Measurements from ENCODE around the gene SGSM2.
"Not testable (repeated sequence)": the region's sequence is repeated elsewhere in the genome, so short reads cannot be mapped to it uniquely, and the experiment has no call there.

Gene SGSM2, protein sequence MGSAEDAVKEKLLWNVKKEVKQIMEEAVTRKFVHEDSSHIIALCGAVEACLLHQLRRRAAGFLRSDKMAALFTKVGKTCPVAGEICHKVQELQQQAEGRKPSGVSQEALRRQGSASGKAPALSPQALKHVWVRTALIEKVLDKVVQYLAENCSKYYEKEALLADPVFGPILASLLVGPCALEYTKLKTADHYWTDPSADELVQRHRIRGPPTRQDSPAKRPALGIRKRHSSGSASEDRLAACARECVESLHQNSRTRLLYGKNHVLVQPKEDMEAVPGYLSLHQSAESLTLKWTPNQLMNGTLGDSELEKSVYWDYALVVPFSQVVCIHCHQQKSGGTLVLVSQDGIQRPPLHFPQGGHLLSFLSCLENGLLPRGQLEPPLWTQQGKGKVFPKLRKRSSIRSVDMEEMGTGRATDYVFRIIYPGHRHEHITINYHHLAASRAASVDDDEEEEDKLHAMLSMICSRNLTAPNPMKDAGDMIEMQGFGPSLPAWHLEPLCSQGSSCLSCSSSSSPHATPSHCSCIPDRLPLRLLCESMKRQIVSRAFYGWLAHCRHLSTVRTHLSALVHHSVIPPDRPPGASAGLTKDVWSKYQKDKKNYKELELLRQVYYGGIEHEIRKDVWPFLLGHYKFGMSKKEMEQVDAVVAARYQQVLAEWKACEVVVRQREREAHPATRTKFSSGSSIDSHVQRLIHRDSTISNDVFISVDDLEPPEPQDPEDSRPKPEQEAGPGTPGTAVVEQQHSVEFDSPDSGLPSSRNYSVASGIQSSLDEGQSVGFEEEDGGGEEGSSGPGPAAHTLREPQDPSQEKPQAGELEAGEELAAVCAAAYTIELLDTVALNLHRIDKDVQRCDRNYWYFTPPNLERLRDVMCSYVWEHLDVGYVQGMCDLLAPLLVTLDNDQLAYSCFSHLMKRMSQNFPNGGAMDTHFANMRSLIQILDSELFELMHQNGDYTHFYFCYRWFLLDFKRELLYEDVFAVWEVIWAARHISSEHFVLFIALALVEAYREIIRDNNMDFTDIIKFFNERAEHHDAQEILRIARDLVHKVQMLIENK

DNA sequence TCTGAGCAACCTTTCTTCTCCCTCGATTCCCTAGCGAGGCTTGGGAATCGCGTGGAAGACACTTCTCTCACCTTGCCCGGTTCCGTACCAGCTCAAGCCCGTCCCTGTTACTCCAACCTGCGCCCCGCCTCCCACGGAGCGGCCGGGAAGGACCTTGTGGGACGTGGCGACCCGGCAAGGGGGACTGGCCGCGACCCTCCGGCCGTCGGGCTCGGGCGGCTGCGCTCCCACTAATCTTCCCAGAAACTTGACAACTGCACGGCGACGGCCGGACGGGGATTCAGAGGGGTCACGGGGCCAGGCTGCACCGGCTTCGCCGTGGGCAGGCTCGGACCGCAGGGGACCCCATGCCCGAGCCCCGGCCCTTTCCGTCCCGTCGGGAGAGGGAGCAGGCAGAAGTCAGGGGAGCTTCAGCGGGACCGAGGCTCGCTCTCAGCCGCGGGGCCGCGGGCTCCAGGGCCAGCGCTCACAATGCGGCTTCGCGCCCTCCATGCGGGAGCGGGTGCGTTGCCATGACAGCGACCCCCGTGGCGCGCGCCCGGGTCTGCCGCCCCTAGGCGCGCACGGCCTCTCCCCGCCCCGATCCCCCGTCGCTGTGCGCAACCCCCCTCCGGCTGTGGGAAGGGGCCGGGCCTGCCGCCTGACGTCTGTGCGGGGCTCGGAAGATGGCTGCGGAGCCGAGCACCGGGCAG lies at the start of gene SGSM2:
Gene SGSM2 (plus strand): TSS at position 650 of the 692 bp plus-strand sequence. CDS start 188 bp downstream, outside the sequence.
- DNase-seq (ENCODE audit: low read depth) = peak; percentile 55

DNA sequence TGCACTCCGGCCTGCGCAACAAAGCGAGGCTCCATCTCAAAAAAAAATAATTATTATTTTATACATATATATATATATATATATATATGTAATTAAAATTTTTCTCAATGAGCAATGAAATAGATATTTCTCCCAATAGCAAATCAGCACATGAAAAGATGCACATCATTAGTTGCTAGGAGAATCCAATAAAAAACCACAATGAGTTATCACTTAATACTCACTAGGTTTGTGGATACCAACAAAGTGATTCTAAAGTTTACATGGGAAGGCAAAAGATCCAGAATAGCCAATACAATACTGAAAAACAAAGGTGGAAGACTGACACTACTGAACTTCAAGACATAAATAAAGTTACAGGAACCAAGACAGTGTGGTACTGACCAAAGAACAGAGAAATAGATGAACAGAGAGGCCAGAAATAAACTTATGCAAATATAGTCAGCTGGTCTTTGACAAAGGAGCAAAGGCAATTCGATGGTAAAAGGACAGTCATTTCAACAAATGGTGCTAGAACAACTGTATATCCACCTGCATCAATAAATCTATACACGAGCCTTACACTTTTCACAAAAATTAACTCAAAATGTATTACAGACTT lies 47.3 kb upstream of the SGSM2 start:
- DNase-seq (ENCODE audit: low read depth) = no peak

DNA sequence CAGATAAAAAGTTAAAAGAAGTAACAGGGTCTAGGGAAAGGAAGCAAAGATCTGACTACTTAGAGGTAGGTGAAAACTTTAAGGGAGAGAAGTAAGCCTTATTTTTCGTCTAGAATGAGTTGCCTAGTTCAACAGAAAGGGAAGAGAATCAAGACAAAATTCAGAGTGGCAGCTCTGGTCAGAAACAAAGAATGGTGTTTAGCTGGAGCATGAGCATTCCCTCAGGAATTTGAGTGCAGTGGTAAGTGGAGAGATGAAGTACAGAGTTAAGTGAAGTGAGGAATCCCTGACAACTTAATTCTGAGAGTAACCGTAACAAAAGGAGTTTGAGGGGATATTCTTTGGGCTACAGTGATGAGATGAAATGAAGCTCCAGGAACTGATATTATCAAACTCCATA lies 45.2 kb upstream of the SGSM2 start:
- no peak for DNase-seq (ENCODE audit: low read depth)

DNA sequence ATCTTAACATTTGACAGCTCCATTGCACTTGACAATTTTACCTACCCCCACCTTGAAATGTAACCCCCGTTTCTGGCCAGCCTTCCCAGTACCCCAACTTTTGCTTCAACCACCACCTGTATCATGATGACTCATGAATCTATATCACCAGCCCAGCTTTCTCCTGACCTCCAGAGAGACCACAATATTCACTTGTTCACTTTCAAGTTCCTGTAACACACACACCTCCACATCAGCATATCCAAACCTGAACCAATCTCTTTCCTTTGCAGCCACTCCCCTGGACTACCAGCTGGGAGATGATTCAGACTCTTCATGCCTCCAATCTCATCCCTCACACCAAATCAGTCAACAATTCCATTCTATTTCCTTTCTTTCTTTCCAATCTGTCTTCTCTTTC lies 41.7 kb upstream of the SGSM2 start:
- DNase-seq (ENCODE audit: low read depth) = no peak

DNA sequence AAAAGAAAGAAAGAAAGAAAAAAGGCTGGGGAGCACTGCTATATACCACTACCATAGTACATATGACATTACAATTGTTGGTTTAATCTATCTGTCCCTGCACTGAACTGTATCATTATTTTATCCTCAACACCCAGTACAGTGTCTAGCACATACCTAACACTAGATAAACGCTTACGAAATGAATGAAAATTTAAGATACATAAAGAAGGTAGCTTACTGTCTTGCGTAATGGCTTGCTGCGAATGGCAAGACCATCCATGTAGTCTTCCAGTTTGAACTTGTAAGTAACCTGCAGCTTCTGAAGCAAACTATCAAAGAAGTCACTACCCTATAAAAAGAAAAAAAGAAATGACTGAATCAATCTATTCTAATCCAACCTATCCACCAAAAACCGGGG lies 40.3 kb upstream of the SGSM2 start:
- DNase-seq (ENCODE audit: low read depth) = no peak

DNA sequence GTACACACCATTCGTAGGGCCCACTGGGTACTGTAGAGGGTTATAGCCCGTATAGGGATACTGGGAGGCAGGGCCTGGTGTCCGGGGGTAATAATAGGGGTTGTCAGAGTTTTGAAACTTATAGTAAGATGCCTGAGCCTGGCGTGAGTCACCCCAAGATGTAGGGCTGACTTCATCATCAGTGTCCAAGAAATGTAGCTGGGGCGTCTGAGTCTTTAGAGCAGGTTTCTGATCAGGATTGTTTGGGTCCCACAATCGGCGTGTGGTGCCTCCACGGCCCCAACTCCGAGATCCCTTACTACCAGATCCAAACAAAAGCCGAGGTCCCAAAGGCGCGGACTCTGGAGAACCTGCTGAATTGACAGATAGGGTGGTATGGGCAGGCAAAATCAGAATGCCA lies 38.2 kb upstream of the SGSM2 start:
- DNase-seq (ENCODE audit: low read depth) = no peak

DNA sequence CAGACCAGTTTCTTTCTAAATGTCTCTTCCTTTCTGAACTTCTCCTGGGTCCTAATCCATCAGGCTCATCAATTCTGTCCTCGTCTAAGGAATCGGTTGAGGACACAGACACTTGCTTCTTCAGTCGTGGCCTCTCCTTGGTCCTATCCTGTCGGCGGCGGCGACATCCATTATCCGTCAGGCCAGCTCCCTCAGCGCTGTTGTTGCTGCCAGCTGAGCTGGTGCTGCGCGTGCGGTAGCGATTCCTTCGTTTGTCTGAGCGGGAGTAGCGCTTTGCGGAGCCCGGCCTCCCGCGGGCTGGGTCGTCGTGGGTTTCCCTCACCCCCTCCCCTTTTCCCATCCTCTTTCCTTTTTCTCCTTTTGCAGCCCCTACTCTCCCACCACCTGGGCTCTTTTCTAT lies 37.5 kb upstream of the SGSM2 start:
- no peak for DNase-seq (ENCODE audit: low read depth)

DNA sequence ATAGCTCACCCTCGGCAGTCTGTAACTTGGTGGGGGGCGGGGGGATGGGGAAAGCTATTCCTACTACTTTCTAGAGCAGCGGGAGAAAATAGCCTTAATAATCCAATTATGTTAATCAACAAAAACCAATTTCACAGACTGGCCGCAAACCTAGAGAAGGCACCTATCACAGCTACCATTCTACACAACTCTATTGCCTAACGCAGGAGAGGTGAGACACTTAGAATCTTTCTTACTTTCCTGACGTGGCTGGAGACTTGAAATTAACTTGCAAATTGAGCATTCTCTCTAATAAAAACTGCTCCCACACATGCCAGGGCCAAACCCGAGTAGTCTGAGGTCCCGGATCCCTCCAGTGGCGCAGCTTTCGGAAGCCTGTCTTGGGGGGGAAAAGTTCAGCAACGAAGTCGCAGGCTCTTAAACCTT lies 34.5 kb upstream of the SGSM2 start:
- DNase-seq (ENCODE audit: low read depth) = no peak

DNA sequence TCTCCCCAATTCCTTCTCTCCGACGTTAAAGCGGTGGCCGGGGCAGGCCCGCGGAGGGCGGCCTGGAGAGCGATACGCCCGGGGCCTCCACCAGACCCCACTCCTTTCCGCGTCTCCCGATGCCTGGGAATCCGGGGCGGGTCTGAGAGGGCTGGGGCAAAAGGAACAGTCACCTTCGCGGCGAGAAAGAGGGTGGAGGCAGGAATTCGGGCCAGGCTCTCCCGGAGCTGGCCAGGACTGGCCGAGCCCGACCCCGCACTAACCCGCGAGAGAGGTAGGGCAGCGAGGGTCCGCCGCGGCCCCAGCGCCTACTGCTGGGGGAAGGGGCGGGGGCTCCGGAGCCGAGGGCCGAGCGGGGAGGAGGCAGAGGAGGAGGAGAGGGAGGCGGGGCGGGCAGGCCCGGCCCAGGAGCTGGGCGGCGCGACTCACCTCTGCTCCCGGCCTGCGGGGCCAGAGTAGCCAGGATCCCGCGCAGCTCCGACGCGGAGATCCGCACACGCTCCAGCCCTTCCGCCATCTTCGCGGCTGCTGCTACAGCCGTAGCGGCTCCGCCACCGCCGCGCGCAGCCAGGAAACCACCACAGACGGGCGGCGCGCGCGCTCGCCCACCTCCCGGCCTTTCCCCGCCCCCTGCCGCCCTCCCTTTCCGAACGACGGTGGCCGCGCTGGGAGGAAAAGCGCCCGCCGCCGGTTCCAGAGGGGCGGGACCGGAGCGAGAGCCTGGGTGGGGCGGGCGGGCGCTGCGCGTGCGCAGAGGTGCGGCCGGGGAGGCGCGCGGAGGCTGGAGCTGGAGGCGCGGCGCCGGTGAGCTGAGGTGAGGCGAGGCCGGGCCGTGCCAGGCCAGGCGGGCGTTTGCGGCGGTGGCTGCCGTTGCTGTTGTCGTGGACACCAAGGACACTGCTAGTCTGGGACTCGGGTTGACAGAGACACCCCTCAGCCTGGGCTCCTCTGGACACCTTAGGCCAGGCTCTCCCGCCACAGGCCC lies 33.8 kb upstream of the SGSM2 start, which contains the start of the genes SMG6 and SRR:
Gene SMG6 (minus strand): TSS at position 582 of the 985 bp plus-strand sequence. CDS start 65 bp downstream, at position 517.
Gene SRR (plus strand): TSS at position 747 of the 985 bp plus-strand sequence. CDS start 11,611 bp downstream, outside the sequence.
- DNase-seq (ENCODE audit: low read depth) = peak; percentile 92

DNA sequence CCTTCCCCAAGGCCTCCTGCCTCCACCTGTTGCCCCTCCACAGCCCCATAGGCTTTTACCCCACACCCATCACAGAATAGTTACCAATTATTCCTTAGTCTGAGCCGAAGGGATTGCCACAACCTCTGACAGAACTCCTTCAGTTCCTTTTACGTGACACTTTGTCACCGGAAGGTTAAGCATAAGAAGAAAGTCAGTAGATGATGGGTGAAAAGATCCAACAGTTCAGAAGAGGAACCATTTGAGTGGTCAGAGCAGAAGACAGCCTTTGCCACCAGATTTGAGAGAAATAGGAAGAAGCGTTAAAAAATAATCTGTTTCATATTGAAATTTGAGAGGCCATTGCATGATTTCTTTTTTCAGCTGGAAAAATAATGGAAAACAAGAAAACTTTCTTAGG lies 32.4 kb upstream of the SGSM2 start:
- no peak for DNase-seq (ENCODE audit: low read depth)

DNA sequence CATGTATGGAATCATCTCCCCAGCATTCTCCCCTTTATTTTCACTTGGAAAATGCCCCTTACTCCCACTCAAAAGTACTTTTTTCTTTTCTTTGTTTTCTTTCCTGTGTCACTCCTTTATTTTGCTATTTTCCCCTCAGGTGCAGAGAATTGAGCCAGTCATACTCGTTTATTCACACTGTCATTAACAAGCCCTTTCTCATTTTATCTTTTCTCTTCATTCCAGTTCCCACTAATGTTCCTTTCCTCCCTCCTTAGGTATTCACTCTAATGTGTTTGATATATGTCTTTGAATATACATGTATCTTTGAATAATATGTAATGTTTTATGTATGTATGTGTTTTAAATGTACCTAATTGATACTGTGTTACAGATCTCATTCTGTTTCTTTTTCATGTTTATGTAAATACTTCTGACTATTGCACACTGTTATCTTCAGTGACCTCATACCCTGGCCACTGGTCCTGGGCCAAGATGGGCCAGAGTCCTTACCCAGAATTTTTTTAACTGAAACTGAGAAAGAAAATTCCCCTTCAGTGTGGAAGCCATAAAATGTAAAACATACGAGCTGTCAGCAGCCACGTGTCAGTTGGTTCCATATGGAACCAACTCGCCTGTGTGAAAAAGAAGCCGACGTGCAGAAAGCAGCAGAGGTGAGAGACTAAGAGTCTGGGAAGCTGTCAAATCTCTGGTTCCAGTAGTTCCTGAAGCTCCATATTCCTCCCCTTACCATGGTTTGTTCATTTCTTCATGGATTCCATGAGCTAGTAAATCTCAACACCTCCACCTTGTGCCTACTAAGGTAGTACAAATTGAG lies 27.8 kb upstream of the SGSM2 start:
- DNase-seq (ENCODE audit: low read depth) = no peak

DNA sequence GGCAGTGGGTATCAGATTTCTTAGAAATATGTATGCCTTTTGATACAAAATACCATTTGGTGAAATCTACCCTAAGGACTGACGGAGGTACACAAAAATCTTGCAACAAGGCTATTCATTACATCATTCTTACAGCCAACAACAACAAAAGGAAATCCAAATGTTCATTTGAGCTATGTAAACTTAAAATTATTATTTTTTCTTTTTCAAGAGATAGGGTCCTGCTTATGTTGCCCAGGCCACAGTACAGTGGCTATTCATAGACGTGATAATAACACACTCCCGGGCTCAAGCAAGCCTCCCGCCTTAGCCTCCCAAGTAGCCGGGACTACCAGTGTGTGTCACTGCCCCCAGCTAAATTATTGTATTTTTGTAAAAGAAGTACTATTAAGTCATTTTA lies 24.6 kb upstream of the SGSM2 start:
- DNase-seq (ENCODE audit: low read depth) = no peak

DNA sequence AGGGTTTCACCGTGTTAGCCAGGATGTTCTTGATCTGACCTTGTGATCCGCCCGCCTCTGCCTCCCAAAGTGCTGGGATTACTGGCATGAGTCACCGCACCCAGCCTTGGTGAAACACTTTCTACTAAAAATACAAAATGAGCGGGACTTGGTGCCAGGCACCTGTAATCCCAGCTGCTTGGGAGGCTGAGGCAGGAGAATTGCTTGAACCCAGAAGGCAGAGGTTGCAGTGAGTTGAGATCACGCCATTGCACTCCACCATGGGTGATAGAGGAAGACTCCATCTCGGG lies 20.4 kb upstream of the SGSM2 start:
- DNase-seq (ENCODE audit: low read depth) = not testable (repeated sequence)

DNA sequence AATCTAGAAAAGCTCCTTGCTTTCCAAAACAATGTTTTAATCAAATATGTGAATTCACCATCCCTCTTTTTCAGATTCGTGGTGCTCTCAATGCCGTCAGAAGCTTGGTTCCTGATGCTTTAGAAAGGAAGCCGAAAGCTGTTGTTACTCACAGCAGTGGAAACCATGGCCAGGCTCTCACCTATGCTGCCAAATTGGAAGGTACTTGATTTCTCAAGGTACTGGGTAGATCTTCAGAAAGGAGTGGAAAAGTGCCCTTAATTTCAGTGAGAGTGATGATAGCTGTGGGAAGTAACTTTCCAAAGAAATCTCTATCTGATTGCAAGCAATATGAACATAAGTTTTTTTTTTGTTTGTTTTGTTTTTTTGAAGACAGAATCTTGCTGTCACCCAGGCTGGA lies 19.5 kb upstream of the SGSM2 start:
- no peak for DNase-seq (ENCODE audit: low read depth)

DNA sequence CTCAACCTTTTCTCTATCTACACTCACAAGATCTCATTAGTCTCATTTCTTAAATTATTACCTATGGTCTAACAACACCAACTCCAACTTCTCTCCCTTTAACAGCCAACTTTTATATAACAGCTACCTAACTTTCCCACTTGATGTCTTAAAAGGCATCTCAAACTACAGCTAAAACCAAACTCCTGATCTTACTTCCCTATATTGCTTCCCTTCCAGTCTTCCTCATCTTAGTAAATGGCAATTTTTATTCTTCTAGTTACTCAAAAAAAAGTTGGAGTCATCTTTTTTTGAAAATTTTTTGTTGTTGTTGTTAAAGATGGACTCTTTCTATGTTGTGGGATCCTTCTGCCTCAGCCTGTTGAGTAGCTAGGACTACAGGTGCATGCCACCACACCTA lies 18.2 kb upstream of the SGSM2 start:
- no peak for DNase-seq (ENCODE audit: low read depth)

DNA sequence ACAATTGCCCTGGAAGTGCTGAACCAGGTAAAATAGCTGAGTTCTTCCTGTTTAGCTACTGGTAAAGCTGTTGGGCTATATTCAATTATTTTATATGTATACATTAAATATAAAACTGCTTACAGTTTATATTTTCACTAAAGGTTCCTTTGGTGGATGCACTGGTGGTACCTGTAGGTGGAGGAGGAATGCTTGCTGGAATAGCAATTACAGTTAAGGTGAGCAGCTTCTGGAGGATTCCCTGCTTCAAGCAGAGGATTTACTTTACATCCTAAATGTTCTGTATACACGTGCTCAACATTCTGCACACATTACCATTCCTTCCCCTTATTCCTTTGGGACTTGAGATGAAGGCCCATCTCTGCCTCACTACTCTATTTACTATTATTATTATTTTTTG lies 15.9 kb upstream of the SGSM2 start:
- no peak for DNase-seq (ENCODE audit: low read depth)

DNA sequence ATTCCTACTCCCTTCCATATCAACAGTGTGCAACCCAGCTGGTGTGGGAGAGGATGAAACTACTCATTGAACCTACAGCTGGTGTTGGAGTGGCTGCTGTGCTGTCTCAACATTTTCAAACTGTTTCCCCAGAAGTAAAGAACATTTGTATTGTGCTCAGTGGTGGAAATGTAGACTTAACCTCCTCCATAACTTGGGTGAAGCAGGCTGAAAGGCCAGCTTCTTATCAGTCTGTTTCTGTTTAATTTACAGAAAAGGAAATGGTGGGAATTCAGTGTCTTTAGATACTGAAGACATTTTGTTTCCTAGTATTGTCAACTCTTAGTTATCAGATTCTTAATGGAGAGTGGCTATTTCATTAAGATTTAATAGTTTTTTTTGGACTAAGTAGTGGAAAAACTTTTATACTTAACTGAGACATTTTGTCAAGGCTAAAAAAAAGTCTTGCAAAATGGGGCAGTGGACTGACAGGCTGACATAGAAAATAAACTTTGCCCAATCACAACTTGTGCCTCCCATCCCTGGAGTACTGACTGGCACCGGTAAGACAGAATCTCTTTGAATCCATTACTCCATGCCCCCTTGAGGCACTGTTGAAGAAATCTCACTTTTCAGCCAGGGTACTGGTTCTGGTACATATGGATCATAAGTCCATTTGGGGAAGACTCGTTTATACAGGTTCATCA lies 13.5 kb upstream of the SGSM2 start:
- no peak for DNase-seq (ENCODE audit: low read depth)

DNA sequence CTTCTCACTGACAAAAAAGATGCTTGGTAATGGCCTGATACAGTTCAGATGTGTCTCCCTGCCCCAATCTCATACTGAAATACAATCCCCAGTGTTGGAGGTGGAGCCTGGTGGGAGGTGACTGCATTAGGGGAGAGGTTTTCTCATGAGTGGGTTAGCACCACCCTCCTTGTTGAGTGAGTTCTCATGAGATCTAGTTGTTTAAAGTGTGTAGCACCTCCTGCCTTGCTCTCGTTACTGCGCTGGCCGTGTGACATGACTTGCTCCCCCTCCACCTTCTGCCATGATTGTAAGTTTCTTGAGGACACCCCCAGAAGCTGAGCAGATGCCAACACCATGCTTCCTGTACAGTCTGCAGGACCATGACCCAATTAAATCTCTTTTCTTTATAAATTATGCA lies 6.0 kb upstream of the SGSM2 start:
- no peak for DNase-seq (ENCODE audit: low read depth)

DNA sequence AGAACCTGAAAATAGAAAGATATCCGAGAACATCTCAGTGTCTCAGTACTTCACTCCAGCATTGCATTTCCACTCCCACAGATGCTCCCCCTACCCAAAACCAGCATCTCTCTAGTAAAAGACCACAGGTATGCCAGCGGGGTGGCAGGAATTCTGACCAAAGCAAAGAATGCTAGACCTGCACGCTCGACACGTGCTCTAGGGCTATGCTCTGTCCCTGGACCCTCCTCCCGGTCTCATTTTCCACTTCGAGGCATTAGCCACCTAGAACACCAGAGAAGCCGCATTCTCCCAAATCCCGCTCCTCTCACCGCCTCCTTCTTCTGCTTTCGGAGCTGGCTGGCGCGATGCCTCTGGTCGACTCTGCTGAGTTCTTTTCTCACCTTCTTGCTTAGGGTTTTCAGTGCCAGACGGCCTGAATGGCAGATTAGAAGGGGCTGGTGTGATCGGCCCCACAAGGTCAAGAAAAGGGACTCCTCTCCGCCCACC lies 1.5 kb upstream of the SGSM2 start:
- DNase-seq (ENCODE audit: low read depth) = no peak
